Liver (tissue), 9 donors: ENCODE measurements around the gene MAP3K15. TPM values are rescaled to one million over a fixed set of nuclear protein-coding genes. Genes with fewer than 3 reads are reported as not detected.

Experiments
- DNase-seq: peaks from one replicate; pipeline ENCODE4 v3.0.0-alpha.2; 2017; ENCODE audit warnings: low spot score
- H3K27ac ChIP-seq, 2 donors: one replicate each; pipeline ENCODE4 v1.7.0; 2013; ENCODE audit warnings: inconsistent platforms in 2 of 2, low read length in 2 of 2, control low read depth in 1 of 2, low read depth in 1 of 2, mild to moderate bottlenecking in 1 of 2
- H3K27me3 ChIP-seq, 4 donors: one replicate each; pipeline versions ENCODE4 v1.6.1 to v1.7.0; 2013; ENCODE audit warnings: low read length in 3 of 4, inconsistent platforms in 1 of 4, mild to moderate bottlenecking in 1 of 4, moderate library complexity in 1 of 4; ENCODE audit not compliant: control insufficient read depth in 4 of 4, insufficient read depth in 4 of 4
- H3K36me3 ChIP-seq, 4 donors: one replicate each; pipeline versions ENCODE4 v1.6.1 to v1.7.0; 2013; ENCODE audit warnings: low read length in 3 of 4, mild to moderate bottlenecking in 3 of 4, low read depth in 1 of 4, moderate library complexity in 1 of 4; ENCODE audit not compliant: control insufficient read depth in 4 of 4, insufficient read depth in 3 of 4
- H3K4me1 ChIP-seq, 4 donors: one replicate each; pipeline versions ENCODE4 v1.6.1 to v1.7.0; 2013; ENCODE audit warnings: low read length in 3 of 4, mild to moderate bottlenecking in 3 of 4, moderate library complexity in 1 of 4; ENCODE audit not compliant: control insufficient read depth in 4 of 4, insufficient read depth in 4 of 4
- H3K4me3 ChIP-seq, 3 donors: one replicate each; pipeline versions ENCODE4 v1.6.1 to v1.7.0; 2013; ENCODE audit warnings: low read length in 3 of 3, control low read depth in 1 of 3, low read depth in 1 of 3, mild to moderate bottlenecking in 1 of 3
- H3K9ac ChIP-seq, 2 donors: one replicate each; pipeline ENCODE4 v1.7.0; 2013; ENCODE audit warnings: low read length in 2 of 2, mild to moderate bottlenecking in 2 of 2, moderate library complexity in 2 of 2, control low read depth in 1 of 2, low read depth in 1 of 2
- H3K9me3 ChIP-seq, 4 donors: one replicate each; pipeline versions ENCODE4 v1.6.1 to v1.7.0; 2013; ENCODE audit warnings: low read length in 3 of 4; ENCODE audit not compliant: control insufficient read depth in 4 of 4
- EGR1 ChIP-seq, 2 donors: IDR thresholded peaks; 2 replicates each; pipeline ENCODE4 v1.6.1; 2016 to 2018; ENCODE audit warnings: antibody characterized with exemption in 2 of 2, low read depth in 2 of 2
- FOXA1 ChIP-seq: IDR thresholded peaks from 2 replicates; pipeline ENCODE4 v1.6.1; 2016; ENCODE audit warnings: antibody characterized with exemption
- FOXA2 ChIP-seq: IDR thresholded peaks from 2 replicates; pipeline ENCODE4 v1.6.1; 2016; ENCODE audit warnings: antibody characterized with exemption
- GABPA ChIP-seq, 2 donors: IDR thresholded peaks in 1 of 2; conservative IDR thresholded peaks in 1 of 2; 2 replicates each; pipeline ENCODE4 v1.6.1; 2016; ENCODE audit warnings: antibody characterized with exemption in 2 of 2, mild to moderate bottlenecking in 1 of 2, moderate library complexity in 1 of 2
- HNF4A ChIP-seq, 2 donors: conservative IDR thresholded peaks; 2 replicates each; pipeline ENCODE4 v1.6.1; 2016; ENCODE audit warnings: antibody characterized with exemption in 2 of 2, mild to moderate bottlenecking in 2 of 2
- HNF4G ChIP-seq: IDR thresholded peaks from 2 replicates; pipeline ENCODE4 v1.6.1; 2016; ENCODE audit warnings: antibody characterized with exemption
- JUND ChIP-seq, 2 donors: IDR thresholded peaks; 2 replicates each; pipeline ENCODE4 v1.6.1; 2016; ENCODE audit warnings: antibody characterized with exemption in 2 of 2
- NR2F2 ChIP-seq: IDR thresholded peaks from 2 replicates; pipeline ENCODE4 v1.6.1; 2016; ENCODE audit warnings: antibody characterized with exemption
- RAD21 ChIP-seq, 2 donors: IDR thresholded peaks; 2 replicates each; pipeline ENCODE4 v1.6.1; 2016; ENCODE audit warnings: antibody characterized with exemption in 2 of 2, mild to moderate bottlenecking in 2 of 2
- RXRA ChIP-seq, 2 donors: IDR thresholded peaks; 2 replicates each; pipeline ENCODE4 v1.6.1; 2017 to 2018; ENCODE audit warnings: antibody characterized with exemption in 2 of 2, mild to moderate bottlenecking in 1 of 2
- SP1 ChIP-seq: IDR thresholded peaks from 2 replicates; pipeline ENCODE4 v1.6.1; 2018; ENCODE audit warnings: antibody characterized with exemption, mild to moderate bottlenecking
- TAF1 ChIP-seq: conservative IDR thresholded peaks from 2 replicates; pipeline ENCODE4 v1.6.1; 2016; ENCODE audit warnings: antibody characterized with exemption, mild to moderate bottlenecking
- YY1 ChIP-seq: IDR thresholded peaks from 2 replicates; pipeline ENCODE4 v1.6.1; 2016; ENCODE audit warnings: antibody characterized with exemption, mild to moderate bottlenecking
- WGBS: extraction: QIAGEN DNeasy Blood & Tissue Kit; methylation state at CpG from one replicate; pipeline ENCODE4 v1.1.7; 2013; 5-methylcytosine and 5-hydroxymethylcytosine counted together
- polyA plus RNA-seq, 2 donors: library from polyadenylated mRNA; stranded (reverse) in 1 of 2; unstranded in 1 of 2; fragments of 200-250 nt in 1 of 2; fragments of >200 nt in 1 of 2; fragmentation: Nextera tagmentation in 1 of 2; extraction: Ambion mirVana in 1 of 2; gene quantifications; one replicate each; pipeline versions ENCODE4 v1.2.1 to v1.2.3, GENCODE V29; 2013 to 2015
- total RNA-seq, 2 donors: library from RNA; depleted of rRNA; stranded (reverse); fragments of >200 nt; gene quantifications; one replicate each; pipeline ENCODE4 v1.2.3, GENCODE V29; 2014
- TF ChIP-seq, protein P1 (sequence below): IDR thresholded peaks from 2 replicates; pipeline ENCODE4 v1.6.1; 2016; ENCODE audit warnings: antibody characterized with exemption, mild to moderate bottlenecking
- TF ChIP-seq, protein P2 (sequence below): fragments of 150-350 bp; IDR thresholded peaks from 2 replicates; pipeline ENCODE4 v1.5.1; 2017; ENCODE audit warnings: improper control_type of control experiment, low read depth, low read length; ENCODE audit not compliant: missing input control
- TF ChIP-seq, protein P3 (sequence below): IDR thresholded peaks from 2 replicates; pipeline ENCODE4 v1.6.1; 2016; ENCODE audit warnings: antibody characterized with exemption
- TF ChIP-seq, protein P4 (sequence below): IDR thresholded peaks from 2 replicates; pipeline ENCODE4 v1.6.1; 2016; ENCODE audit warnings: antibody characterized with exemption
- TF ChIP-seq, protein P5 (sequence below): IDR thresholded peaks from 2 replicates; pipeline ENCODE4 v1.6.1; 2016; ENCODE audit warnings: antibody characterized with exemption
- donor health status: healthy.
- donor health status: healthy.
- donor health status: healthy.
- donor health status: healthy.
- donor health status: healthy.

MAP3K15 gene
- total and polyA plus RNA-seq, 4 donors, result 0.09 to 0.28 TPM; not detected in 2

DNA sequence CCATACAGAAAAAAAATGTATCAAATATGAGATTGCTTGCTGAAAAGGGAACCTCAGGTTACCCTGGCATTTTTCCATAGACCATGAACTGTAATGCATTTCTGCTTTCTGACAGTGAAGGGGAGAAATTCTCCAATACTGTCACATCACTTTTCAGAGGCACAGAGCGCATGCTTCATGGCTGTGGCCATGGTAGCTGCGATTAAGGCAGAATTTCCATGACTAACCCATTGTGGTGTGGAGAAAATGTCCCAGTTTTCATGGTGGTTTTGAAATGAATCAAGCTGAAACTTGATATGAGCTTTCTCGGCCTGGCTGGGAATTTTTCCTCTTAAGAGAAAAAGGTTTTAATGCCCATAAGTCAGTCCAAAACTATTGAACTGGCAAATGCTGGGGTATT is 39.5 kb upstream of the MAP3K15 start:
- no peaks in the 10 kb centered on the region for H3K36me3 ChIP-seq
- no peak overlapping the region for H3K27ac ChIP-seq
- 83% methylated on average over 3 of the region's 3 CpGs for WGBS
- no peak for DNase-seq
- no peaks in the 10 kb centered on the region for H3K9me3 ChIP-seq
- no peaks in the 10 kb centered on the region for H3K27me3 ChIP-seq
- no peak overlapping the region for H3K4me3 ChIP-seq
- no peak overlapping the region for H3K9ac ChIP-seq
- H3K4me1 ChIP-seq, result no peaks in the 10 kb centered on the region
- TF ChIP-seq, protein P1, sequence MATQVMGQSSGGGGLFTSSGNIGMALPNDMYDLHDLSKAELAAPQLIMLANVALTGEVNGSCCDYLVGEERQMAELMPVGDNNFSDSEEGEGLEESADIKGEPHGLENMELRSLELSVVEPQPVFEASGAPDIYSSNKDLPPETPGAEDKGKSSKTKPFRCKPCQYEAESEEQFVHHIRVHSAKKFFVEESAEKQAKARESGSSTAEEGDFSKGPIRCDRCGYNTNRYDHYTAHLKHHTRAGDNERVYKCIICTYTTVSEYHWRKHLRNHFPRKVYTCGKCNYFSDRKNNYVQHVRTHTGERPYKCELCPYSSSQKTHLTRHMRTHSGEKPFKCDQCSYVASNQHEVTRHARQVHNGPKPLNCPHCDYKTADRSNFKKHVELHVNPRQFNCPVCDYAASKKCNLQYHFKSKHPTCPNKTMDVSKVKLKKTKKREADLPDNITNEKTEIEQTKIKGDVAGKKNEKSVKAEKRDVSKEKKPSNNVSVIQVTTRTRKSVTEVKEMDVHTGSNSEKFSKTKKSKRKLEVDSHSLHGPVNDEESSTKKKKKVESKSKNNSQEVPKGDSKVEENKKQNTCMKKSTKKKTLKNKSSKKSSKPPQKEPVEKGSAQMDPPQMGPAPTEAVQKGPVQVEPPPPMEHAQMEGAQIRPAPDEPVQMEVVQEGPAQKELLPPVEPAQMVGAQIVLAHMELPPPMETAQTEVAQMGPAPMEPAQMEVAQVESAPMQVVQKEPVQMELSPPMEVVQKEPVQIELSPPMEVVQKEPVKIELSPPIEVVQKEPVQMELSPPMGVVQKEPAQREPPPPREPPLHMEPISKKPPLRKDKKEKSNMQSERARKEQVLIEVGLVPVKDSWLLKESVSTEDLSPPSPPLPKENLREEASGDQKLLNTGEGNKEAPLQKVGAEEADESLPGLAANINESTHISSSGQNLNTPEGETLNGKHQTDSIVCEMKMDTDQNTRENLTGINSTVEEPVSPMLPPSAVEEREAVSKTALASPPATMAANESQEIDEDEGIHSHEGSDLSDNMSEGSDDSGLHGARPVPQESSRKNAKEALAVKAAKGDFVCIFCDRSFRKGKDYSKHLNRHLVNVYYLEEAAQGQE, result no peak
- TF ChIP-seq HNF4A (conservative IDR thresholded peaks at IDR 0.05), result no peak
- no peak for TF ChIP-seq EGR1 (IDR thresholded peaks at IDR 0.05; ENCODE audit: low read depth in 2 of 2)
- TF ChIP-seq YY1, result no peak
- TF ChIP-seq, protein P2, sequence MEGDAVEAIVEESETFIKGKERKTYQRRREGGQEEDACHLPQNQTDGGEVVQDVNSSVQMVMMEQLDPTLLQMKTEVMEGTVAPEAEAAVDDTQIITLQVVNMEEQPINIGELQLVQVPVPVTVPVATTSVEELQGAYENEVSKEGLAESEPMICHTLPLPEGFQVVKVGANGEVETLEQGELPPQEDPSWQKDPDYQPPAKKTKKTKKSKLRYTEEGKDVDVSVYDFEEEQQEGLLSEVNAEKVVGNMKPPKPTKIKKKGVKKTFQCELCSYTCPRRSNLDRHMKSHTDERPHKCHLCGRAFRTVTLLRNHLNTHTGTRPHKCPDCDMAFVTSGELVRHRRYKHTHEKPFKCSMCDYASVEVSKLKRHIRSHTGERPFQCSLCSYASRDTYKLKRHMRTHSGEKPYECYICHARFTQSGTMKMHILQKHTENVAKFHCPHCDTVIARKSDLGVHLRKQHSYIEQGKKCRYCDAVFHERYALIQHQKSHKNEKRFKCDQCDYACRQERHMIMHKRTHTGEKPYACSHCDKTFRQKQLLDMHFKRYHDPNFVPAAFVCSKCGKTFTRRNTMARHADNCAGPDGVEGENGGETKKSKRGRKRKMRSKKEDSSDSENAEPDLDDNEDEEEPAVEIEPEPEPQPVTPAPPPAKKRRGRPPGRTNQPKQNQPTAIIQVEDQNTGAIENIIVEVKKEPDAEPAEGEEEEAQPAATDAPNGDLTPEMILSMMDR, result no peak
- TF ChIP-seq JUND (IDR thresholded peaks at IDR 0.05), result no peak
- TF ChIP-seq, protein P3, sequence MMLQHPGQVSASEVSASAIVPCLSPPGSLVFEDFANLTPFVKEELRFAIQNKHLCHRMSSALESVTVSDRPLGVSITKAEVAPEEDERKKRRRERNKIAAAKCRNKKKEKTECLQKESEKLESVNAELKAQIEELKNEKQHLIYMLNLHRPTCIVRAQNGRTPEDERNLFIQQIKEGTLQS, result no peak
- no peak for TF ChIP-seq TAF1
- no peak for TF ChIP-seq GABPA (IDR thresholded peaks at IDR 0.05 in 1 of 2, conservative IDR thresholded peaks at IDR 0.05 in 1 of 2)
- TF ChIP-seq, protein P4, sequence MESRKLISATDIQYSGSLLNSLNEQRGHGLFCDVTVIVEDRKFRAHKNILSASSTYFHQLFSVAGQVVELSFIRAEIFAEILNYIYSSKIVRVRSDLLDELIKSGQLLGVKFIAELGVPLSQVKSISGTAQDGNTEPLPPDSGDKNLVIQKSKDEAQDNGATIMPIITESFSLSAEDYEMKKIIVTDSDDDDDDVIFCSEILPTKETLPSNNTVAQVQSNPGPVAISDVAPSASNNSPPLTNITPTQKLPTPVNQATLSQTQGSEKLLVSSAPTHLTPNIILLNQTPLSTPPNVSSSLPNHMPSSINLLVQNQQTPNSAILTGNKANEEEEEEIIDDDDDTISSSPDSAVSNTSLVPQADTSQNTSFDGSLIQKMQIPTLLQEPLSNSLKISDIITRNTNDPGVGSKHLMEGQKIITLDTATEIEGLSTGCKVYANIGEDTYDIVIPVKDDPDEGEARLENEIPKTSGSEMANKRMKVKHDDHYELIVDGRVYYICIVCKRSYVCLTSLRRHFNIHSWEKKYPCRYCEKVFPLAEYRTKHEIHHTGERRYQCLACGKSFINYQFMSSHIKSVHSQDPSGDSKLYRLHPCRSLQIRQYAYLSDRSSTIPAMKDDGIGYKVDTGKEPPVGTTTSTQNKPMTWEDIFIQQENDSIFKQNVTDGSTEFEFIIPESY, result no peak
- TF ChIP-seq RXRA (IDR thresholded peaks at IDR 0.05), result no peak
- TF ChIP-seq SP1, result no peak

- H3K27me3 ChIP-seq, result no peaks in the 10 kb centered on the region
- H3K4me1 ChIP-seq, result no peaks in the 10 kb centered on the region
- no peak for TF ChIP-seq EGR1 (IDR thresholded peaks at IDR 0.05; ENCODE audit: low read depth in 2 of 2)
- TF ChIP-seq, protein P5, sequence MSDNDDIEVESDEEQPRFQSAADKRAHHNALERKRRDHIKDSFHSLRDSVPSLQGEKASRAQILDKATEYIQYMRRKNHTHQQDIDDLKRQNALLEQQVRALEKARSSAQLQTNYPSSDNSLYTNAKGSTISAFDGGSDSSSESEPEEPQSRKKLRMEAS, result no peak
- no peak for TF ChIP-seq RXRA (IDR thresholded peaks at IDR 0.05)
- no peak for TF ChIP-seq JUND (IDR thresholded peaks at IDR 0.05)
- TF ChIP-seq, protein P1, result no peak
- no peak for TF ChIP-seq FOXA1
- no peak for TF ChIP-seq TAF1
- no peak for TF ChIP-seq NR2F2
- TF ChIP-seq FOXA2, result no peak
- no peak for TF ChIP-seq HNF4G
- TF ChIP-seq YY1, result no peak
- TF ChIP-seq SP1, result no peak
- TF ChIP-seq GABPA (IDR thresholded peaks at IDR 0.05 in 1 of 2, conservative IDR thresholded peaks at IDR 0.05 in 1 of 2), result no peak
- no peak for TF ChIP-seq HNF4A (conservative IDR thresholded peaks at IDR 0.05)
- TF ChIP-seq RAD21 (IDR thresholded peaks at IDR 0.05), result no peak
- TF ChIP-seq, protein P4, result no peak
Measured at GRCh38 chrX:19552793-19553192, 37.5 kb upstream of the MAP3K15 start.

More at GRCh38 chrX:19552793-19553192, 37.5 kb upstream of the MAP3K15 start:
- no peaks in the 10 kb centered on the region for H3K9me3 ChIP-seq
- H3K9ac ChIP-seq, result no peak overlapping the region
- DNase-seq, result no peak
- 93% methylated on average over 6 of the region's 6 CpGs for WGBS
- H3K27ac ChIP-seq, result no peak overlapping the region
- no peaks in the 10 kb centered on the region for H3K36me3 ChIP-seq
- no peak overlapping the region for H3K4me3 ChIP-seq
